ENCODE measurements around the gene LRRC74A. TPM values are rescaled to one million over a fixed set of nuclear protein-coding genes. Genes with fewer than 3 reads are reported as not detected.

Gene LRRC74A
- total and polyA plus RNA-seq, 10 donors, result 0.03 to 0.43 (median 0.16) TPM; not detected in 5

DNA sequence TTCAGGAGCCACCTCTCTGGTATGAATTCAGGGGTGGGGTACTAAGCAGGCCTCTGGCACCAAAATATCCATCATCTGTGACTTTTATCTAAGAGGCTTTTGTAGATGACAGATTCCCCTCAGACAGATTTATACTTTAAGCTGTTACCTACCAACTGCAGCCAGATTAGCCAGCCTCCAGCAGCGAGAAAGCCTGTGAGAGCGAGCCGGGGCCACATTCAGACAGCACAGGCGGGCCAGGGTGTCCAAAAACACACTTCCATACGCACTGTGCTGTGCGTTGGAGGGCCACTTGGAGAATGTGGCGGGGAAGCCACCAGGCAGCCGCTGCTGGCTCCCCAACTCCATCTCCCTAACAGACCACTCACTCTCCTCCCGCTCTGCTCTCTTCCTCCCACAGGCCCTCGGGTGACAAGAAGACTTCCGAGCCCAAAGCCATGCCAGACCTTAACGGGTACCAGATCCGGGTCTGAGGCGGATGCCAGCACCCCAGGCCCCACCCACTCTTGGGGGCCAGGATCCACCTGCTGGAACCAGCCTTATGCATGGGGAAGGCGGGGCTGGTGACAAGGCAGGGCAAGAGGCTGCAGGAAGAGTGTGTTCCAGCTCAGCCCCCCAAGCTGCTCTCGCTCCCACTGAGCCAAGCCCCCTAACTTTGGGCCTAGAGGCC, 47.5 kb upstream of the LRRC74A start:
- TF ChIP-seq POLR2A (IDR thresholded peaks at IDR 0.05), result no peak
- TF ChIP-seq, protein P1, sequence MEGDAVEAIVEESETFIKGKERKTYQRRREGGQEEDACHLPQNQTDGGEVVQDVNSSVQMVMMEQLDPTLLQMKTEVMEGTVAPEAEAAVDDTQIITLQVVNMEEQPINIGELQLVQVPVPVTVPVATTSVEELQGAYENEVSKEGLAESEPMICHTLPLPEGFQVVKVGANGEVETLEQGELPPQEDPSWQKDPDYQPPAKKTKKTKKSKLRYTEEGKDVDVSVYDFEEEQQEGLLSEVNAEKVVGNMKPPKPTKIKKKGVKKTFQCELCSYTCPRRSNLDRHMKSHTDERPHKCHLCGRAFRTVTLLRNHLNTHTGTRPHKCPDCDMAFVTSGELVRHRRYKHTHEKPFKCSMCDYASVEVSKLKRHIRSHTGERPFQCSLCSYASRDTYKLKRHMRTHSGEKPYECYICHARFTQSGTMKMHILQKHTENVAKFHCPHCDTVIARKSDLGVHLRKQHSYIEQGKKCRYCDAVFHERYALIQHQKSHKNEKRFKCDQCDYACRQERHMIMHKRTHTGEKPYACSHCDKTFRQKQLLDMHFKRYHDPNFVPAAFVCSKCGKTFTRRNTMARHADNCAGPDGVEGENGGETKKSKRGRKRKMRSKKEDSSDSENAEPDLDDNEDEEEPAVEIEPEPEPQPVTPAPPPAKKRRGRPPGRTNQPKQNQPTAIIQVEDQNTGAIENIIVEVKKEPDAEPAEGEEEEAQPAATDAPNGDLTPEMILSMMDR (IDR thresholded peaks at IDR 0.05 in 8 of 11, conservative IDR thresholded peaks at IDR 0.05 in 3 of 11), result no peak
- TF ChIP-seq POLR2AphosphoS5 (IDR thresholded peaks at IDR 0.05), result peak; percentile 24 to 57 (median 52)
- Histone ChIP-seq H3K36me3 (peaks cover 0 to 75% (median 21%) of the 10 kb centered on the region in 6 donors), H3K4me3 (no peak overlapping the region), H3K27me3 (replicated peaks in 1 of 7) (no peaks in the 10 kb centered on the region), H3K27ac (peak overlapping the region in 5 of 8 donors; percentile 23 to 82 (median 62)), H3K4me1 (peaks cover 0 to 100% (median 51%) of the 10 kb centered on the region in 6 donors), H3K9me3 (no peaks in the 10 kb centered on the region)
- WGBS, 5 donors, result 70 to 92% (median 89%) methylated on average over 16 of the region's 16 CpGs
- intact Hi-C loops (cut with DNase I; ENCODE audit: low total_unique reads), result no loop called here
- DNase-seq, result peak; percentile 69

DNA sequence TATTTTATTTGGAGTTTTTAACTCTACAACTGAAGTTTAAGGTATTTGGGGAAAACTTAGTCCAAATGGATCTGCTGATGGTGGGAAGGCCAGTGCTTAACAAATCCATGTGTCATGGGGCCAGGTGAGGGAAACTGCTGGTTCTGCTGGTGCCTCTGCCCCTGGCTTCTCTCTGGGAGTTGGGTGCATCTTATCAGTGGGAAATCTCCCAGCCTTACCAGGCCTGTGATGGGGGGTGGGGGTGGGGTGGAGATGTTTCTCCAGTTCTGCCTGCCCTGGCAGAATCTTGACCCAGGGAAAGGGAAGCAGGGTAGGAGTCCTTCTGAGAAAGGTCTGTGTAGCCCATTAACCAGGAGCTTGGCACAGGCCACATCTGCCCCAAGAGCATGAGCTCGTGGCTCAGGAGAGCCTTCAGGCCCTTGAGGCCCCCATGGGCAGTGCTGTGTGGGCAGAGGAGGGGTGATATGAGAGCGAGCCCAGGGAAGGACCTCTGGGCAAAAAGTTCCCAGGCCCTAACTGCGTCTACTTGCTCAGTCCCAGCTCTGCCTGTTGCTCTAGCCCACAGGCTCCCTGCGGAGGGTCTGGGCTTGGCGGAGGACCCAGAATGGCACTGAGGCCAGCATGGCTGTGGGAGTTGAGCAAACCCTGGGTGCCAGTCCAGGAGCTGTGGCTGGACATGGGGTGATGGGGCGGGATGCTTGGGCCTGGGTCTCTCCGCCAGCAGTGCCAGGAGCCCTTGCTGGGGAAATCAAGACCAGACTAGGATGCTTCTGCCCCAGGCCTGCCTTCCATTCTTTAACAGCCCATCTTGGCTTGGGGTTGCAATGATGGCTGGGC, 46.8 kb upstream of the LRRC74A start:
- H3K4me3 ChIP-seq, result no peak overlapping the region
- H3K27ac ChIP-seq, result peak overlapping the region in 5 of 8 donors; percentile 34 to 82 (median 62)
- H3K4me1 ChIP-seq, result peaks cover 0 to 100% (median 47%) of the 10 kb centered on the region in 6 donors
- peak; percentile 63 for DNase-seq
- peaks cover 0 to 82% (median 21%) of the 10 kb centered on the region in 6 donors for H3K36me3 ChIP-seq
- H3K9me3 ChIP-seq, result no peaks in the 10 kb centered on the region
- intact Hi-C loops (cut with DNase I; ENCODE audit: low total_unique reads), result no loop called here
- TF ChIP-seq, protein P1 (IDR thresholded peaks at IDR 0.05 in 8 of 11, conservative IDR thresholded peaks at IDR 0.05 in 3 of 11), result no peak
- peak; percentile 6 to 63 (median 35) for TF ChIP-seq POLR2AphosphoS5 (IDR thresholded peaks at IDR 0.05)
- WGBS, 5 donors, result 89 to 96% (median 91%) methylated on average over 7 of the region's 7 CpGs
- no peaks in the 10 kb centered on the region for H3K27me3 ChIP-seq (replicated peaks in 1 of 7)

DNA sequence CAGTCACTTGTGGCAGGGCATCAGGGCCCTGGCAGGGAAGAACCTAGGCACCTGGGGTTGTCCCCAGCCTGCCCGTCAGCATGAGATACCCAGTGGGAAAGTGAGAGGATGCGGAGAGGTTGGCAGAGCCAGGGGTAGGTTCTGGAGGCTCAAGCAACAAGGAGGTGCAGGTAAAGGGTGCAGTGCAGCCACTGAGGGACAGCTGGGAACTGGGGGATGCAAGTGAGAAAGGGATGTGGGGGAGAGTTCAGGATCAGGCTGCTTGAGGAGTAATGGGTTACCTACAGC, 46.2 kb upstream of the LRRC74A start:
- DNase-seq, result peak; percentile 33
- H3K4me1 ChIP-seq, result peaks cover 0 to 100% (median 45%) of the 10 kb centered on the region in 6 donors
- peak overlapping the region in 5 of 8 donors; percentile 34 to 82 (median 62) for H3K27ac ChIP-seq
- peaks cover 0 to 87% (median 21%) of the 10 kb centered on the region in 6 donors for H3K36me3 ChIP-seq
- no peaks in the 10 kb centered on the region for H3K27me3 ChIP-seq (replicated peaks in 1 of 7)
- H3K4me3 ChIP-seq, result no peak overlapping the region
- TF ChIP-seq, protein P1 (IDR thresholded peaks at IDR 0.05 in 8 of 11, conservative IDR thresholded peaks at IDR 0.05 in 3 of 11), result no peak
- TF ChIP-seq POLR2AphosphoS5 (IDR thresholded peaks at IDR 0.05) (no peak), POLR2A (IDR thresholded peaks at IDR 0.05) (no peak)
- 94 to 97% (median 96%) methylated on average over 2 of the region's 2 CpGs for WGBS, 5 donors
- H3K9me3 ChIP-seq, result no peaks in the 10 kb centered on the region
- intact Hi-C loops (cut with DNase I; ENCODE audit: low total_unique reads), result no loop called here

DNA sequence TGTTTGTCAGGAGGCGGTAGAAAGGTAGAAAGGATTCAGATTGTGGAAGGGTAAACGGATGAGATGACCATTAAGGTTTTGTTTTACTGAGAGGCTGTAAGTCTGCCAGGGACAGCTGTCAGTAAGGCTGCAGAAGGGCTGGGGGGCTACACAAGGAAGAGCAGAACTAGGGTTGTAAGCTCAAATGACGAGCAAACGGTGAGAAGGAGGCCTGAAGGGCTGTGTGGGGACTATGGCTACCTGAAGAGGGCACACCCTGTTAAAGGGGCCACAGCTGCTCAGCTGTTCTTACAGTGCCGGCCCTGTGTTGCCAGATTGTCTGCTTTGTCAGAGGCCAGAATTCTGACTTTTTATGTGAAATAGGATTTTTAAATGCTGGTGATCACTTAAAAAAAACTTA, 45.8 kb upstream of the LRRC74A start:
- DNase-seq, result peak; percentile 23
- peaks cover 0 to 90% (median 21%) of the 10 kb centered on the region in 6 donors for H3K36me3 ChIP-seq
- TF ChIP-seq POLR2AphosphoS5 (IDR thresholded peaks at IDR 0.05) (no peak), POLR2A (IDR thresholded peaks at IDR 0.05) (no peak)
- no peaks in the 10 kb centered on the region for H3K9me3 ChIP-seq
- H3K4me1 ChIP-seq, result peaks cover under 1 to 100% (median 43%) of the 10 kb centered on the region in 6 donors
- intact Hi-C loops (cut with DNase I; ENCODE audit: low total_unique reads), result no loop called here
- H3K4me3 ChIP-seq, result no peak overlapping the region
- 61 to 77% (median 68%) methylated on average over 5 of the region's 5 CpGs for WGBS, 5 donors
- no peaks in the 10 kb centered on the region for H3K27me3 ChIP-seq (replicated peaks in 1 of 7)
- H3K27ac ChIP-seq, result peak overlapping the region in 5 of 8 donors; percentile 34 to 82 (median 62)

Data from spleen (tissue), 11 donors.